H1 (cell line): ENCODE measurements around the gene OBI1. TPM values are rescaled to one million over a fixed set of nuclear protein-coding genes. Genes with fewer than 3 reads are reported as not detected.

Source experiments
- polyA plus RNA-seq, 7 experiments: library from polyadenylated mRNA; depleted of rRNA in 3 of 7; stranded (reverse) in 5 of 7; unstranded in 2 of 7; fragments of >200 nt in 5 of 7; fragments of 200-250 nt in 2 of 7; gene quantifications; 1 replicate in 5 of 7; 2 replicates in 1 of 7; 4 replicates in 1 of 7; pipeline versions ENCODE4 v1.2.1 to v1.2.3, GENCODE V29; 2011 to 2013; ENCODE audit warnings: missing spikeins in 2 of 7, mixed read lengths in 2 of 7
- total RNA-seq: library from RNA; stranded (reverse); fragmentation: NEBNext Ultra II Directional; extraction: Animal tissue kit (Norgen Biotek cat#: 25700); gene quantifications from 2 replicates; pipeline ENCODE4 v1.2.1, GENCODE V29; 2021
- TF ChIP-seq, protein P1 (sequence below): fragments of 300-600 bp; sonication (generic); IDR thresholded peaks from 2 replicates; pipeline ENCODE4 v1.7.1; 2012; ENCODE audit warnings: low read length, moderate library complexity, mild to moderate bottlenecking, inconsistent platforms; ENCODE audit not compliant: insufficient replicate concordance

Gene OBI1
- total and polyA plus RNA-seq, 2 of the 8 experiments (the other 6 are each of a cell fraction or from before 2014, with no cell fraction given): 7.1 to 14.3 TPM

DNA sequence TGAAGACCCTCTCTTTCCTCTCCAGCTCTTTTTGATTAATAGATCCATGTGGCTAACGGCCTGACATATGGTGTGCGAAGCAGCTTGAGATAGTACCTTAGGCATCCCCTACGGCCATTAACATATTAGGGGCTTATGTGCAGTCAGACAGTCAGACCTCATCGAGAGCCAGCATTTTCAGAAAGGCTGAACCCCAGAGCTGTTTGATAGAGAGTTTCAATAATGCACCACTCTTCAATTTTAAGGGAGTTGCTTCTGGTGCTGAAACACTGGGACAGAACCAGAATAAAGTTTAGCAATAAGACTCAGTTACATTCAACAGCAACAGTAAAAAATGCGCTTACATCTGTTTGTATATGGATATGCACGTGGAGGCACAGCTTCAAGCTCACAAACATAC lies 66.4 kb downstream of the OBI1 start (continued):
- TF ChIP-seq, protein P1, sequence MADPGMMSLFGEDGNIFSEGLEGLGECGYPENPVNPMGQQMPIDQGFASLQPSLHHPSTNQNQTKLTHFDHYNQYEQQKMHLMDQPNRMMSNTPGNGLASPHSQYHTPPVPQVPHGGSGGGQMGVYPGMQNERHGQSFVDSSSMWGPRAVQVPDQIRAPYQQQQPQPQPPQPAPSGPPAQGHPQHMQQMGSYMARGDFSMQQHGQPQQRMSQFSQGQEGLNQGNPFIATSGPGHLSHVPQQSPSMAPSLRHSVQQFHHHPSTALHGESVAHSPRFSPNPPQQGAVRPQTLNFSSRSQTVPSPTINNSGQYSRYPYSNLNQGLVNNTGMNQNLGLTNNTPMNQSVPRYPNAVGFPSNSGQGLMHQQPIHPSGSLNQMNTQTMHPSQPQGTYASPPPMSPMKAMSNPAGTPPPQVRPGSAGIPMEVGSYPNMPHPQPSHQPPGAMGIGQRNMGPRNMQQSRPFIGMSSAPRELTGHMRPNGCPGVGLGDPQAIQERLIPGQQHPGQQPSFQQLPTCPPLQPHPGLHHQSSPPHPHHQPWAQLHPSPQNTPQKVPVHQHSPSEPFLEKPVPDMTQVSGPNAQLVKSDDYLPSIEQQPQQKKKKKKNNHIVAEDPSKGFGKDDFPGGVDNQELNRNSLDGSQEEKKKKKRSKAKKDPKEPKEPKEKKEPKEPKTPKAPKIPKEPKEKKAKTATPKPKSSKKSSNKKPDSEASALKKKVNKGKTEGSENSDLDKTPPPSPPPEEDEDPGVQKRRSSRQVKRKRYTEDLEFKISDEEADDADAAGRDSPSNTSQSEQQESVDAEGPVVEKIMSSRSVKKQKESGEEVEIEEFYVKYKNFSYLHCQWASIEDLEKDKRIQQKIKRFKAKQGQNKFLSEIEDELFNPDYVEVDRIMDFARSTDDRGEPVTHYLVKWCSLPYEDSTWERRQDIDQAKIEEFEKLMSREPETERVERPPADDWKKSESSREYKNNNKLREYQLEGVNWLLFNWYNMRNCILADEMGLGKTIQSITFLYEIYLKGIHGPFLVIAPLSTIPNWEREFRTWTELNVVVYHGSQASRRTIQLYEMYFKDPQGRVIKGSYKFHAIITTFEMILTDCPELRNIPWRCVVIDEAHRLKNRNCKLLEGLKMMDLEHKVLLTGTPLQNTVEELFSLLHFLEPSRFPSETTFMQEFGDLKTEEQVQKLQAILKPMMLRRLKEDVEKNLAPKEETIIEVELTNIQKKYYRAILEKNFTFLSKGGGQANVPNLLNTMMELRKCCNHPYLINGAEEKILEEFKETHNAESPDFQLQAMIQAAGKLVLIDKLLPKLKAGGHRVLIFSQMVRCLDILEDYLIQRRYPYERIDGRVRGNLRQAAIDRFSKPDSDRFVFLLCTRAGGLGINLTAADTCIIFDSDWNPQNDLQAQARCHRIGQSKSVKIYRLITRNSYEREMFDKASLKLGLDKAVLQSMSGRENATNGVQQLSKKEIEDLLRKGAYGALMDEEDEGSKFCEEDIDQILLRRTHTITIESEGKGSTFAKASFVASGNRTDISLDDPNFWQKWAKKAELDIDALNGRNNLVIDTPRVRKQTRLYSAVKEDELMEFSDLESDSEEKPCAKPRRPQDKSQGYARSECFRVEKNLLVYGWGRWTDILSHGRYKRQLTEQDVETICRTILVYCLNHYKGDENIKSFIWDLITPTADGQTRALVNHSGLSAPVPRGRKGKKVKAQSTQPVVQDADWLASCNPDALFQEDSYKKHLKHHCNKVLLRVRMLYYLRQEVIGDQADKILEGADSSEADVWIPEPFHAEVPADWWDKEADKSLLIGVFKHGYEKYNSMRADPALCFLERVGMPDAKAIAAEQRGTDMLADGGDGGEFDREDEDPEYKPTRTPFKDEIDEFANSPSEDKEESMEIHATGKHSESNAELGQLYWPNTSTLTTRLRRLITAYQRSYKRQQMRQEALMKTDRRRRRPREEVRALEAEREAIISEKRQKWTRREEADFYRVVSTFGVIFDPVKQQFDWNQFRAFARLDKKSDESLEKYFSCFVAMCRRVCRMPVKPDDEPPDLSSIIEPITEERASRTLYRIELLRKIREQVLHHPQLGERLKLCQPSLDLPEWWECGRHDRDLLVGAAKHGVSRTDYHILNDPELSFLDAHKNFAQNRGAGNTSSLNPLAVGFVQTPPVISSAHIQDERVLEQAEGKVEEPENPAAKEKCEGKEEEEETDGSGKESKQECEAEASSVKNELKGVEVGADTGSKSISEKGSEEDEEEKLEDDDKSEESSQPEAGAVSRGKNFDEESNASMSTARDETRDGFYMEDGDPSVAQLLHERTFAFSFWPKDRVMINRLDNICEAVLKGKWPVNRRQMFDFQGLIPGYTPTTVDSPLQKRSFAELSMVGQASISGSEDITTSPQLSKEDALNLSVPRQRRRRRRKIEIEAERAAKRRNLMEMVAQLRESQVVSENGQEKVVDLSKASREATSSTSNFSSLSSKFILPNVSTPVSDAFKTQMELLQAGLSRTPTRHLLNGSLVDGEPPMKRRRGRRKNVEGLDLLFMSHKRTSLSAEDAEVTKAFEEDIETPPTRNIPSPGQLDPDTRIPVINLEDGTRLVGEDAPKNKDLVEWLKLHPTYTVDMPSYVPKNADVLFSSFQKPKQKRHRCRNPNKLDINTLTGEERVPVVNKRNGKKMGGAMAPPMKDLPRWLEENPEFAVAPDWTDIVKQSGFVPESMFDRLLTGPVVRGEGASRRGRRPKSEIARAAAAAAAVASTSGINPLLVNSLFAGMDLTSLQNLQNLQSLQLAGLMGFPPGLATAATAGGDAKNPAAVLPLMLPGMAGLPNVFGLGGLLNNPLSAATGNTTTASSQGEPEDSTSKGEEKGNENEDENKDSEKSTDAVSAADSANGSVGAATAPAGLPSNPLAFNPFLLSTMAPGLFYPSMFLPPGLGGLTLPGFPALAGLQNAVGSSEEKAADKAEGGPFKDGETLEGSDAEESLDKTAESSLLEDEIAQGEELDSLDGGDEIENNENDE: no peak
